Keratinocyte (primary cell): ENCODE data around the gene SPRY2.

Experiments
- EZH2 ChIP-seq: IDR thresholded peaks from one replicate; pipeline ENCODE4 v1.6.1; 2012; ENCODE audit warnings: inconsistent platforms, mild to moderate bottlenecking, low read length, moderate library complexity
- TF ChIP-seq, protein P1 (sequence below), 3 experiments: IDR thresholded peaks in 1 of 3; conservative IDR thresholded peaks in 1 of 3; optimal IDR thresholded peaks in 1 of 3; 2 replicates in 2 of 3; 3 replicates in 1 of 3; pipeline versions ENCODE3 to v1.5.1; 2011; ENCODE audit warnings: low read length in 3 of 3, mild to moderate bottlenecking in 3 of 3, moderate library complexity in 2 of 3, control low read depth in 1 of 3, inconsistent platforms in 1 of 3; ENCODE audit not compliant: insufficient read depth in 2 of 3; ENCODE audit errors: extremely low read depth in 1 of 3

- TF ChIP-seq, protein P1, sequence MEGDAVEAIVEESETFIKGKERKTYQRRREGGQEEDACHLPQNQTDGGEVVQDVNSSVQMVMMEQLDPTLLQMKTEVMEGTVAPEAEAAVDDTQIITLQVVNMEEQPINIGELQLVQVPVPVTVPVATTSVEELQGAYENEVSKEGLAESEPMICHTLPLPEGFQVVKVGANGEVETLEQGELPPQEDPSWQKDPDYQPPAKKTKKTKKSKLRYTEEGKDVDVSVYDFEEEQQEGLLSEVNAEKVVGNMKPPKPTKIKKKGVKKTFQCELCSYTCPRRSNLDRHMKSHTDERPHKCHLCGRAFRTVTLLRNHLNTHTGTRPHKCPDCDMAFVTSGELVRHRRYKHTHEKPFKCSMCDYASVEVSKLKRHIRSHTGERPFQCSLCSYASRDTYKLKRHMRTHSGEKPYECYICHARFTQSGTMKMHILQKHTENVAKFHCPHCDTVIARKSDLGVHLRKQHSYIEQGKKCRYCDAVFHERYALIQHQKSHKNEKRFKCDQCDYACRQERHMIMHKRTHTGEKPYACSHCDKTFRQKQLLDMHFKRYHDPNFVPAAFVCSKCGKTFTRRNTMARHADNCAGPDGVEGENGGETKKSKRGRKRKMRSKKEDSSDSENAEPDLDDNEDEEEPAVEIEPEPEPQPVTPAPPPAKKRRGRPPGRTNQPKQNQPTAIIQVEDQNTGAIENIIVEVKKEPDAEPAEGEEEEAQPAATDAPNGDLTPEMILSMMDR (optimal IDR thresholded peaks at IDR 0.05 in 1 of 3, IDR thresholded peaks at IDR 0.05 in 1 of 3, conservative IDR thresholded peaks at IDR 0.05 in 1 of 3; ENCODE audit: extremely low read depth in 1 of 3, insufficient read depth in 2 of 3, low read length in 3 of 3): no peak
- no peak for TF ChIP-seq EZH2
These were observed 31.0 kb upstream of the SPRY2 start for GRCh38 chr13:80371840-80372509.
